GM21529 (cell line): ENCODE results near the gene FOXD3.

Experiments
- ATAC-seq: cut with Tn5 transposase; IDR thresholded peaks from one replicate; pipeline ENCODE4 v1.9.1; 2021; ENCODE audit not compliant: unreplicated experiment

The FOXD3 gene

DNA sequence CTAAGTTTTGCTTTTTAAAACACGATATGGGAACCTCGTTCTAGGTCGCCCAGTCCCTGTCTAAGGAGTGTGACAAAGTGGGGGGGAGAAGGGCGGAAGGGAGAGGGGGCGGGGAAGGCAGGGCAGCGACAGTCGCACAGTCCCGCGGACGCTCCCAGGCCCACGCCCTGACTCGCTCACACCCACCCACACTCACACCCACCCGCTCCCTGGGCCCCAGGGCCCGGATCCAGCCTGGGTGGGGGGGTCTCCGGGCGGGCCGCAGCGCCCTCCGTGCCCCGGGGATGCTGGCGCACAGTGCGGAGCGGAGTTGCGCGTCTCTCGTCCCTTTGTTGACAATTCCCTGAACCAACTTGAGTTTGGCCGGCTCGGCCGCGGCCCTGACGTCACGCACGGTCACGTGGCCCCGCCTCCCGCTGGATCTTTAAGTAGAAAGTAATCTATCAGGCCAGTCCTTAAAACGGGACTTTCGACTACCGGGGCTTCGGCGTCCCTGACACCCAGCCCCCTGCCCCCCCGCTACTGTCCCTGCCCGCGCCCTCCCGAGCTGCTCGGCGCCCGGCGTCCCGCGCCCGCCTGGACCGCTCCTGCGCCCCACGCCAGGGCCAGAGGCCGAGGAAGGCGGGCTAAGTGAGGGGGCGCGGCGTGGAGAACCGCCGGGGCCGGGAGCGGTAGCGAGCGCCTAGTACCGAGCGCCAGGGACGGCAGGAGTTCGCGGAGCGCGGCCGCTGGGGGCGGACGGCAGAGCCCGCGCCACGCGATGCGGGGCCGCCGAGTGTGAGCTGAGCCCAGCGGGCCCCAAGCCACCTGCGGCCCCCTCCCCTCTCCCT, at the start of gene FOXD3:
FOXD3 (plus strand) TSS at position 454 of the 830 bp plus-strand sequence. CDS start 492 bp downstream, outside the sequence.
- peak; percentile 51 for ATAC-seq

DNA sequence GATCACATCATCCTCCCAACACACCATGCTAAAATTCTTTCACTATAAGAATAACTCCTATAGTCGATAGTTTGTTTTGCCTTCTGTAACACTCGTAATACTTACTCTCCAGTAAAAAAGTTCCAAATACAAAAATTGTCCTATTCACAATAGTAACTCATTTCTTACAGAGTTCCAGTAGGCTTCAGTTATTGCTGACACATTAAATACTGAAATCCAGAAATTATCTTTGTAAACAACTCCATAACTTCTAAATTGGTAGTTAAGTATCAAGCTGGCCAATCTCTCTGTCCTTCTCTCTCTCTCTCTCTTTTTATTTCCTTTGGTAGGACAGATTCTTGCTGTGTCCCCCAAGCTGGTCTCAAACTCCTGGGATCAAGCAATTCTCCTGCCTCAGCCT, 49.6 kb upstream of the FOXD3 start:
- no peak for ATAC-seq

DNA sequence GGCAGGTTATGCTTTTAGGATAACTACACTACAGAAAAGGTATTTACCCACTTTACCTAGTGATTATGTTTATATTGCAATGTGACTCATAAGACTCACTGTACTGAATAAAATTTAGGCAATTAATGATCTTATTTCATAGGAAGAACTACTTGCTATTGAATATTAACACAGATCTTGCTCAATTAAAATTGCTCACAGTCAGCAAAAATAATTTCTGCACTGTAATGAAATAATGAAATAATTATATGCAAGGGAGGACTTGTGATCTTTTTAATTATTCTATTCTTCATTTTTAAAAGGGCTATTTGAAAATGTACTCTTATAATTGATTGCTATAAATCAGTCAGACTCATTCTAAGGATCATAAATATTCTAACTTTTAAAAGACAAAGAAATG, 48.0 kb upstream of the FOXD3 start:
- no peak for ATAC-seq

DNA sequence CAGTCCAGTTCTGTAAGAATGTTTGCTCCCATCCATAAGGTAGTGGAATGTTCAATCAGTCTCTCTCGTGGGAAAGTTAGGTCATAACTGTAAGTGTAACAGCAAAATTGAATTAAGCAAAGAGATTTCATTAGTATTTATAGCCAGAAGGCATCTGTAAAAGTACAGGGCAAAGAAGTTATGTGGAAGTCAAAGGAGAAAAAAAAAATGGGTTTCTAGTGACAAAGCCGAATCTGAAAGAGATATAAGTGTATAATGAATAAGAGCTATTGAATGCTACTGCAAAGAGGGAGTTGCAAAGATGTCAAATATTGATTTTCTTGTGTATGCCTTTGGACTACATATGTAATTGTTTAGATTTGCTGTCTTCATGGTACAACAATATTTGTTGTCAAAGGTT, 47.4 kb upstream of the FOXD3 start:
- no peak for ATAC-seq

DNA sequence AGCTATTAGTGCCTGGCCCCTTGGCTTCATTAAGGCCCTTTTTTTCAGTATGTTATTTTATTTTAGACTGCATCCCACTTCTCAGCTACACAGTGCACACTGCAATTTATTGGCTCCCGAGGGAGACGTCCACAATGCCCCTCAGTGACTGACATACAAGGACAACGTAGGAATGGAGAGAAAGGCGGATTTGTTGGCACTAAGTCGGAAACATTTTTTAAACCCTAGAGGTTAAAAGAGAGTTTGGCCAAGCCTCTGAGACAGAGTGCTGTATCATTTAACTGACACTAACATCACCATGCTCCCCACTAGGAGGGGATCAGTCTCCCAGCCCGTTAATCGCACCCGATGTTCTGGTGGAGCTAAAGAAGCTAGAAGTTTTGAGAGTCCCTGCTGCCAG, 45.7 kb upstream of the FOXD3 start:
- no peak for ATAC-seq

DNA sequence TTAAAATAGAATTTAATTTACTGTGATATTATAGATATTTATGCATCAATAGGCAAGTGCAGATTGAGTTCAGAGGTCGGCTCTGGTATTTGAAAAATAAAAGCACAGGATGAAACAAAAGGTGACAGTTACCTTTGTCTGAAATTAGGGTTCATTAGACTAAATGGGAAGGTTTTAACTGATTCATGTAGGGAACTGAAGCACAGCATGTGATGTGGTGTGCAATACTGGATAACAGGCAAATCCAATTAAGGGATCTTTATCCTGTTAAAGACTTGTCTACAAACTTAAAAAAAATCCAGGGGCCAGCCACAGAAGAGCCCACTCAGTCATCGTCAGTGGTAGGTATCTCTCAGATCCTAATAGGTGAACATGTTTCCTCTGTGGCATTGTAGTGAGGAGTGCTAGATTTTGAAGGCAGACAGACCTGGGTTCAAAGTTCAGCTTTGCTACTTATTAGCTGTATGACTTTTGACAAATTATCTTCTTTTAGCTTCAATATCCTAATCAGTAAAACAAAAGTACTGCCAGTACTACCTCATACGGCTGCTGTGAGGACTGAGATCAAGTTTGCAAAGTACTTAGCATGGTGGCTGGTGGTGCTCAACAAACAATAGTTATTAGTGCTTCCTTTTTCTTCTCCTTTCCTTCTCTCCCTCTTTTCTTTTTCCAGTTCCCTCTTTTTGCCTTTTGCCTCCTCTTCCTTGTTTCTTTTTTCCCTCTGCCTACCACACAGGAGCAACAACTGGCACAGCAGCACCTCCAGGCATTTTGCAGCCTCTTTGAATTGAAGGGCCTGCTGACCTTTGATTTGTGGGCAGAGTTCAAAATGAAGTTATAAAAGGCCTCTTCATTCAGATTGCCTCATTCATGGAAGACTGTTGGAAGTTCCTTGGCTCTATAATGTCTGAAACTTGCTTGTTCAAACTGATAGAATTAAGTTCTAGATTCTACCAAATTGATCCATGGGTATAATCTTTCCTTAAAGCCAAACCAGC, 44.9 kb upstream of the FOXD3 start:
- ATAC-seq: no peak

DNA sequence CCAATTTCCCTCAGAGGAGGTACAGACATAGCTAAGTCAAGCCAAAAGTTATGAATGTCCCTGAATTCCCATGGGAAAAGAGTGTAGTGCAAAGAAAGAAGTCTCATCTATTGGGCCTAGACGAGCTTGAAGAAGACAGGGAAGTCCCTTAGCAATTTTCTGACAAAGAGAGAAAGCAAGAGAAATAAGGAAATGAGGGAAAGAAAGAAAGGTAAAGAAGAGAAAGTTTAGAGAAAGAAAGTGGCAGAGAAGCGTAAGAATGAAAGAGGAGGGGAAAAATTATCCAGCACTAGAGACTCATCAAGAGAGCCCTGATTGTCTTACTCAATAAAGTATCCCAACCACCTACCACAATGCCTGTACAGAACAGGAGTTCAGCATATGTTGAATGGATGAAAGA, 40.6 kb upstream of the FOXD3 start:
- no peak for ATAC-seq

DNA sequence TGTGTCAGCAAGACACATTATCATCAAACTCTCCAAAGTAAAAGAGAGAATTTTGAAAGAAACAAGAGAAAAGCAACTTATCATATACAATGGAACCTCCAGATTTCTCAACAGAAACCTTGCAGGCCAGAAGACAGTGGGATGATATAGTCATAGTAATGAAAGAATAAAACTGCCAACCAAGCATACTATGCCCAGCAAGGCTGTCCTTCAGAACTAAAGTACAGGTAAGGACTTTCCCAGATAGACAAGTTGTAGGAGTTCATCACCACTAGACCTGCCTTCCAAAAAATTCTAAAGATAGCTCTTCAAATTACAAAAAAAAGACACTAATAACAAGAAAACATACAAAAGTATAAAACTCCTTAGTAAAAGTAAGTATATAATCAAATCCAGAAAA, 33.2 kb upstream of the FOXD3 start:
- no peak for ATAC-seq

DNA sequence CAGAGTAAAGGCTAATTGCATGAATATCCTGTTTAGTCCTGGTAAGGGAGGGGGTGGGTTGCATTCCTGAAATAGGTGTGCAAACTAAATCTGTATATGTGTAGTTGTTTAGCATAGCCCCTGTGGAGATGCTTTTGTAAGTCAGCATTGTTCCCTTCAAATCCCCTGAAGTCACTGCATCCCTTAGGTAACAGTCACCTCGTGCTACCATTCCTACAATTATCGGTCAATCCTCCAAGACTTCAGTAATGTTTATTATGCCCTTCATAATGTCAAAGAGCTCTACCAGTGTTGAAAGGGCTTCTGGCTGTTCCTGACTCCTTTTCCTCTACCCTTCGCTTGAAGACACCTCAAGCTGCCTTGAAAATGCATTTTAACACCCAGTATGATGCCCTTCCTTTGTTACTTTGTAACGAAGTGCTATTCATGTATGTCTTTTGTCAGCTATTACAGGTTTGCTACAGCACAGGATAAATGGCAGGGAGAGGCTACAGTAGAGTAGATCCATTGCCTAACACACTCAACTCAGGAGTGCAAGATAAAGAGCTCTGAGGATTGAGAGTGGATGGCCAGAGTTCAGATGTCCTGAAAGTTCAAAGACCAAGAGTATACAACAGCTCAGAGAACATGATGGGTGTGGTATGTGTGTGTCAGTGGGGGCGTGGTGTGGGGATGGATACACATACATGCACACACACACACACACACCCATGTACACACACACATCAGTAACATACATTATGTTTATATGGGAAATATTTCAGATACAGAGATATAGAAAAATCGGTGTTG, 27.4 kb upstream of the FOXD3 start:
- no peak for ATAC-seq

DNA sequence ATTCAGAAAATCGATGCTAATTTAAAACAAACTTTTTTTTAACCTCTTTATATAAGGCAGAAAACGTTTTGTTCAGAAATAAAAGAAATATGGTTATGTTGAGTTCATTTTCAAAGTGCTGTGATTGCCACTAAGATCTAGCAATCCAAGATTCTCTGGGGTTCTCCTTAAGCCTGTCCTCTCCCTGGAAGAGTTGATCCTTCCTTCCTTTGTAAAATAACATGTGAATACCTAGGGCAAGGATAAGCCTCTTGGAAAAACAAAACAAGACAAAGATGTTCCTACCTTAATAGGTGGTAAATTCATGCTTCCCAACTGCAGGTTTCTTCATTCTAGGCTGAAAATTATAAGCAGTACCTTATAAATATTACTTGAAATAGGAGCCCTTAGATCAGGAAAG, 18.0 kb upstream of the FOXD3 start:
- no peak for ATAC-seq

DNA sequence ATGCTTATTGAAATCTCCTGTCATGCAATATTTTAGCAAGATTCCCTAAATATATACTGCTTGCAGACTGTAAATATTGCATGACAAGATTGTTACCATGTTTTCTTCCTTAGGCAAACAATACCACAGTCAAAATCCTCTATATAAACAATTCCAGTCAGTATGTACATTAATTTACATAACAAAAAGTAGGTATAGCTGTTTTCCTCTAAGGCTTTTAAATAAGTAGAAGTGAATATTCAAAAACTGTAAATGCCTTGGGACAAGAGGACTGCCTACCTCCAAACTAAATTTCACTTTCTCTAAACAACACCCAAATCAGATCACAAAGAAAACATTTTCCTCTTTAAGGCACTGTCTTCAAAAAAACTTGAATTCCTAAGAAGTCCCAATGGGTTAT, 17.3 kb upstream of the FOXD3 start:
- ATAC-seq: no peak

DNA sequence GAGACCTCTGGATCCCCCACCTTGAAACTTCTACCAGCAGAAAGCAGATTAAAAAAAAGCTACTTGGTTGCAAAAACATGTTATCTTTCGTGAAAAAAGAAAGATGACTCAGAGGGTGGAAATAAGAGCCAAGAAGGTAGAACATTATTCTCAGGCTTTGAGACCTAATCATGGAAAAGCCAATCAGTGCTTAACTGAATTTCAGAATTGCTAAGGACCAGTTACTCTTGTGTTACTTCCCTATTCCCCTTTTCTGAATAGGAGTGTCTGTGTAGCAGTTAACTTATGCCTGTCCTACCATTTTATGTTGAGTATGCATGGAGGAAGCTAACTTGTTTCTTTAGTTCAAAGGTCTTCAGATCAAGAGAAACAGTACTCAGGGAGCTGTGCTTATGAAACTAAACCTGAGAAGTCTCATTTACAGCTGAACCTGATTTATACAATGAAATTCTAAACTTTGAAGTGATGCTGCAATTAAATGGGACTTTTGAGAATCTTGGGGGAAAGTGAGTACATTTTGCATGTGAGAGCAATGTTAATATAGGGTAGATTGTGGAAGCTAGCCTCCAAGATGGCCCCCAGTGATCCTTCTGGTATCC, 15.1 kb upstream of the FOXD3 start:
- no peak for ATAC-seq

DNA sequence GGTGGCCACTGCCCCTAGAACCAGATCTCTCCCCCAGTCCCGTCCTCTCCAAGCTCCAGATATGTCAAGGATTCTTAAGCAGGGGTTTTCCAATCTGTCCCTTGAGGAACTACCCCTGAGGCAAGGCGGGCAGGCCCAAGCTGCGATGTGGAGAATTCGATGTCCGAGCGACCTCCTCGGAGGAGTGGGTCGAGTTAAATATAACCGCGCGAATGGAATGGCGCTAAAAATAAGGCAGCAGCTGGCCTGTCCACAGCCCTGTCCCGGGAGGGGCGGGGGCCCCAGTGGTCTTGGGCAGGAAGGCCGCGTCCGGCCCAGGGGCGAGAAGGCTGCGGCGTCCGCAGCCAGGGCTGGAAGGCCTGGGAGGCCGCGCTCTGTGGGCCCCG, 5.8 kb upstream of the FOXD3 start:
- ATAC-seq: no peak

DNA sequence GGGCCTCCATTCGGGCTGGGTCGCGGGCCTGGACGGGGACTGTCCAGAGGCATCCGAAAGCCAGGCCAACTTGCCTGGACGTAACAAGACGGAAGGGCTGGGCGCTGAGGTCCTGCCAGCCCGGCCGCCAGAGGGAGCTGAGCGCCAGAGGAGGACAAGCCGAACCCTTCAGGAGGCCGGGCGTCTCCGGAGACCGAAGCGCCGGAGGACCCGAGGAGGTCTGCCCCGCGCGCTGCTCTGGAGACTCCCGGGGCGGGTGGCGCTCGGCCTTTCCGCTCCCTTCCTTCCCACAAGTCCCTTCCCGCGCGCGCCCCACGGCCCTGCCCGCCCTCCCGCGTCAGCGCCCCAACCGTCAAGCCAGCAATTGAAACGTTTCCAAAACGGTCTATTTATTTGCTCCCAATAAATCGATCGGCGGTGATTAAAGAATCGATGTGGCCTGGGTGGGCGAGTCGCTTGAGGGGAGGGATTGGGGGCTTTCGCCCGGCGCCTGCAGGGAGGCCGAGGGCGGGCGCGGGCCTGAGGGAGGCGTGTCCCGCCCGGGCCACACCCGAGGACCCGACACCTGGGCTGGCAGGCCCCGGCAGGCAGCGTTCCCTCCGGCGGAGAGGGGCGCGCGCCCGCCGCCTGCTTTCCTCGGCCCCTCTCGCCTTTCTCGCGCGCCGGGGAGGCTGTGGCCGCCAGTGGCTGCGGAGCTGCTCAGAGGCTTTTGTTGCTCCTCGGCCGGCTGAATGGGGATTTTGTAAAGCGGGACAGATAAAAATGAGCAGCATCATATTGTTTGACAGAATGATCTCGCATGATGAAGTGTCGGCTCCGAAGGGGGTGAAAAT, 5.2 kb upstream of the FOXD3 start:
- ATAC-seq: peak; percentile 62

DNA sequence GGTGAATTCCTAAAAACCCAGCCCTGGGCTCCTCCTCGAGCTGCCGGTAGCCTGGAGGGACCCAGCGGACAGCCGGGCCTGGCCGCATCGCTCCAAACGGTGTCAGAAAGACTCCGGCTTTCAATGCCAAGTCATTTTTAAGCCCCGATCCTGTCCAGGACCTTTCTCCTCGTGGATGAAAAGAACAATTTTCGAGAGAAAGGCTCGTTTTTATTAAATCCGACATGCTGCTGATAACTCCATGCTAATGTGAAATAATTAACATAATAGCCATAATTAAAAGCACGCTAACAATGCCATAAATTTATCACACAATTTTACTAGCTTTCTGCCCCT, 4.6 kb upstream of the FOXD3 start:
- ATAC-seq: no peak

DNA sequence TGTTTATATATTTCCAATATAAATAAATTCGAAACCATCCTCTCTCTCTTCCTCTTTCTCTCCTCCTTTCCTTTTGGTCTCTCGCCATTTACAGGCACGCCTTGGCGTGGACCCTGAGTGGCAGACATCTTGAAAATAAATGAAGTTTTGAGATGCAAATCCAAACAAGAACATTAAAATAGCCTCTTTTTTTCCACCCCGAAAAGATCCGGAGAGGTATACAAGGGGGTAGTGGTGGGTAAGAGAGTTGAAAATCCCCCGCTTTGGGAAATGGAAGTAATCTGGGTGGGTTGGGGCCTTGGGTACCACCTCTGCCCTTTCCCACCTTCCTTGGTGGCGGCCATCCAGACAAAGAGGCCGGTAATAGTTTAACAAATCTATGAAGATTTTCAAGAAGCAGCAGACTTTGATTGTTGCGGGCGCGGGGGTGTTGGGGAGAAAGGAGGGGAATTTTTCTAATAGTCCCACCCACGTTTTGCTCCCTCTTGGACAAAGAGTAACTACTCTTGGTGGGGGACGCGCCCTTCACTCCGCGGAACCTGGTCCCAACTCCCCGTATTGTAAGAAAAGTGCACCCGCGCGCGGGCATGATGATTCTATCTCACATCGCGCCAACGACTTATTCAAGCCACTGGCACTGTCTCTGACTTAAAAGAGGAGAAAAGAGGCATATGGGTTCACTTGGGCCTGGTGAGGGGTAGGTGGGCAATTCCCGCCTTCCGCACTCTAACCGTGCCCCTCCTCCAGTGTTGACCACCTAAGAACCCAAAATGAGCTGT, 4.0 kb upstream of the FOXD3 start:
- ATAC-seq: no peak

DNA sequence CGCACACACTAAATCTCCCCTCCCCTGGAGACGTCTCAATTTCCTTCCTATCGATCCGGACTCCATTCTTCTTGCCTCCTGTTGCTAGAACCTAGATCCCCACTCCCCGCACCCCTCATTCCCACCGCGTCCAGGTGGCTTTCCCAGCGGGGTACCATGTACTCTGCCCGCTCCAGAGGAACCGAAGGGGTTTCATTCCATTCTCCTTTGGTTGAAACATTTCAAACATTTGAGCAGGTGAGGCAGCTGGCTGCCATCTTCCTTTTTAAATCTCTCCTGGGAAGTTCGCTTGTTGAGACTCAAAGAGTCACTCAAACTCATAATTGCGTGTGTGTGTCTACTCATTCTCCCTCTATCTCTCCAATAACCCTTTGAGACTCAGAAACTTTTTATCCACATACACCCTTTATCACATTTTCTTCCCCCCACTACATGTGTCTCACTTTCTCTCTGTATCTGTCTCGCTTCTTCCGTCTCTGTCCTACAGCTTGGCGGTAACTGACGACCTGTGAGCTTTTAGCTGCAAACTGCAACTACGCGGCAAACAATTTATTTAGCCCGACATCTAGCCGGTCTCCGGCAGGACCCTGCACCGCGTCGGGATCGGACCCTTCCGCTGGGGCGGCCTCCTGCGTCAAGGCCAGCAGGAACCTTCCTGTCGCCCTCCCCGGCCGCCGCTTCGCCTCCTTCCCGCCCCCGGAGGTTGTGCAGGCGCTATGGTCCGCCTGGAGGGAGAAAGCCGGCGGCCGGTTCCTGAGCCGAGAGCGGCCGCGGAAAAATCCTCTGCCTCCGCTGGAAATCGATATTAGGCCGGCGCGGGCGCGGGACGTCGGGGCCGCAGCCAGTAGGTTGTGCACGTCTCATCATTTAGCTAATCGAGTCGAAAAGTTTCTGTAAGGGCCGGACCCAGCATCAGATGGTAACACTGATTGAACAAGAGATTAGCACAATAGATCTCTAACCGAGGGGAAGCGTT, 3.0 kb upstream of the FOXD3 start:
- no peak for ATAC-seq
